NCI-H2107 (cell line): ENCODE measurements around the gene ZBTB20.

Experiments
- DNase-seq: peaks from one replicate; lab custom pipeline; 2025; lab: John Stamatoyannopoulos, UW

ZBTB20 gene

DNA sequence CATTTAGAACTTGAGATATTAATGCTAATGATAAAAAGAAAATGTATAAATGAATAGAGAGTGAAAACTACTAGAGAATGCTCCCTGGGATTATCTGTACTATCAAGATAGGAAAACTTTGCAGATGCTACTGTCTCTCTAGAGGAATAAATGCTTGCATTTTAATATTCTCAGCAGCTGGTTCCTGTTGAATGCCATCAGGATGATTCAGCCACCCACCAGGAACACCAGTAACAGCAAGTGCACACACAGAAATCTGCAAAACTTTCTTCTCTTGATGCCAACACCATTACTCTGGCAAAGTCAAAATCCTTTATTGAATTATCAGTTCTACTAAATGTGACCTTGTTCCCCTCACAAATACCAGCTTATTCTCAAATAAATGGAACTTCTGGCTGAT is 704.8 kb downstream of the ZBTB20 start:
- DNase-seq: no peak

DNA sequence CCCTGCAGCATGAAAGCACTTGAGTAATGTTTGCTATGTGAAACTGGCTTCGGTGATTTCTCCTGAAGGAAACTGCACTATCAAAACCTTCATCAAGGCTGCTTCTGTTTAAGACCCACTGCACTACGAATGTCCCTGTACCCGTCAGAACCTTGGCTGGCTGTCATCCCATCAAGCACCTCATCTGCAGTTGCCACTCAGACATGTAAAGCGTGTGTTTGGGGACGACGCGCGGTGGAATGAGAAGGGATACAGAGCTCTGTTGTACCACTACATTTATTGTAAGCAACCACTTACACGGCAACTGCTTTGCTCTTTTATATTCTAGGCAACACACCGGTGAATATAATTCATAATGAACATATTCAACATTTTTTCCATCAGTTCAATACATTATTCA is 705.7 kb downstream of the ZBTB20 start:
- no peak for DNase-seq

DNA sequence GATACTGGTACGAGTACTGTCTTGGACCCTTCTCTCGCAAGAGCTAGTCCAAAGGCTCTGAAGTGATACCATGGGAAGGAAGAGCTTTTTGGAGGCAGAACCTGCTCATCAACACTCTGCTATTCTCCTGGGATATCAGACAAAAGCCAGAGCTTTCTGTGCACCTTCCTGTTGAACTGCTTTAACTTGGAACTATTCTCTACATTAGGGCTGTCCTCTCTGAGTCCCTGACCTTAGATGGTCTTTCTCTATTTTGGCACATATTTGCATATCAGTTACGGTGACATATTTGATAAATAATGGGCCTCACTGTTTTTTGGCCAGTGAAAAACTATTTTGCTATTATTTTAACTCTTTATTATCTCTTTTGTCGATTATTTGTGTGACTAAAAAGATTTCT is 706.4 kb downstream of the ZBTB20 start:
- DNase-seq: no peak

DNA sequence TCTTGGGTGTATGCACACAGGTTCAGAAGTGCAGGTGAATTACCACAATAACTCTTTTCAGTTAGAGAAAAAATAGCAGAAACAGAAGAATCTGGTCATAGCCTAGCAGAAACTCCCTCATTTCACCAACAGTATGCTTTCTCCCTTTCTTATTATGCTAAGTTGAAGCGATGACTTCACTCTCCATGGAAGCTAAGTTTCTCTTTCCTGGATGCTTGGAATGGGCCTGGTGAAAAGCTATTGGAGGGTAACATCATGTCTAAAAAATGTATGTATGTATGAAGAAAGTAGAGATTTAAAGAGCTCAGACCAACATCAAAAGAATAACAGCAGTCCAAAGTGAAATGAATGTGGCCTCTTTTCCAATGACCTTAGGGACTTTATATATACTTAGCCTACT is 707.8 kb downstream of the ZBTB20 start:
- no peak for DNase-seq

DNA sequence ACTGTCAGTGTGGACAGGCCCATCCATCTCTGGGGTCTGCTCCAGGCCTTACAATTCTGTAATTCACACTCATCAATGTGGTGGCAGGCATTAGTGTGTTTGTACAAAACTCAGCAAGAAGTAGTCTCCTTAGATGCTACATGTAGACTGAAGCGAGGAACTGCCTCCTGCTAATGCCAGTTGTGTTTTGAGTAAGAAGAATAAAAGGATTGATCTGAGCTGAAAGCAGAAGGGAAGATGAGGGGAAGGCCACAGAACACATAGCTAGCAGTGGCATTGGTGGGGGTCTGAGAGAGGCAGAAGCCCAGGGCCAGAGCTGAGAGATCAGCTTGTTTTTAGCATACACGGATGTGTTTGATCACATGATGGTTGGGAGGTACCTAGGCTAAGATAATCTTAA is 709.2 kb downstream of the ZBTB20 start:
- DNase-seq: no peak

DNA sequence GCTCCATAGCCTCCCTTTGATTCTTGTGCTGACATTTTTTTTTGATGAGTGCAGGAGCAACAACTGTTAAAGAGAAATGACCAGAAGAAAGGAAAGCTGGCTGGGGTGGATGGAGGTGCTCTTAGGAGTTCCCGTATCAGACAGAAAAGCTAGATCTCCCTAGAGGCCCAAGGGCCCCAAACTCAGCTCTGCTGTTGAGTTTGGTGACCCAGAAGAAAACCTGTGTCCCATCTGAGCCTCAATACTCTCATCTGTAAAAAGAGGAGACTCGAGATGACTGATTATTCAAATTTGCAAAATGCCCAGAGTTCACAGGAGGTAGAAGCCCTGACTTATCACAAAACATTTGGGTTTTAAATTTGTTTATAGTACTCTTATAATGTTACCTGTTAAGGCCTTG is 710.9 kb downstream of the ZBTB20 start:
- no peak for DNase-seq

DNA sequence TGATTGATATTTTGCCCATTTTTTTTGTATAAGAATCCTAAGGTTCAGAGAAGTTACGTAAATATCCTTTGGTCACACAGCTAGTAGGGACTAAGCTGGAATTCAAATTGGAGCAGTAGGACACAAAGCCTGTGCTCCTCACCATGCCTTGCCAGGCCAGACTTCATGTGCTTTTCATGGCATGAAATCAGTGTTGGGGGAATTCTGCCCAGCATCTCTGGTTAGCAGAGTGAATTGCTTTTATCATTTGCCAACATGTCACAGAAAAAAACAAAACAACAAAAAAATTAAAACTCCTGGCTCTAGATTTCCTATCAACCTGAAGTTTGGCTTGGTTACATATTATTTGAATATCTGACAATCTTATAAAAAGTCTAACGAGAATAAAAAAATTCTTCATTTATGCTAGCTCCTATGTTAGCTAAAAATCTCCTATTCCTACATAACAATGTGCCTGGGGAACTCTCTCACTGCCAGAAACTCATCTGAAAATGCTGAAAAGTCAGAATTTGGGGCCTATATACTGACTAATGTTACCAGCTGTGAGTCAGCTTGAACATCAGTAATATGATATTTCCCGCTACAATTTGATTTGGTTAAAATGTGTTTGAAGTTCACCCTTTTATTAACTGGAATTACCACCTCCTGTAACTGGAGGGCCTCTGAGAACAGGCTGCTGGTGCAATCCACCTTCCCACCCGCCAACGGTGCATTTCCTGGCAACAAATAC is 711.5 kb downstream of the ZBTB20 start:
- no peak for DNase-seq

DNA sequence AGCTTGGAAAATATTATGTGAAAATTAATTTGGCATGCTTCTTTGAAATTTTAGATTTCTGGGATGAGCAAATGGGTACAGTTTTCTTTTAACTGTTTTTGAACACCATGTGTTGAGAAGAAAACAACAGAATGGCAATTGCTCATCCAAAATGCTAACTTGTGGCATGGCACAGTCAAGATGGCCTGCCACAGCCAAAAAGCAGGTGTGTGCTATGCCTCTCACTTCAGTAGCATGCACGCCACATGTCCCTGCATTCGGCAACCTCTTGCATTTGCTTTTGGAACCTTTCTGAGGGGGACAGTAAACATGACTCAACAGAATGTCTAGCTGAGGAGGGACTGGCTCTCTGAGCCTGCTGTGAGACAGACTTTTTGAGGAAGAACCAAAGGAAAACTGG is 714.8 kb downstream of the ZBTB20 start:
- DNase-seq: no peak

DNA sequence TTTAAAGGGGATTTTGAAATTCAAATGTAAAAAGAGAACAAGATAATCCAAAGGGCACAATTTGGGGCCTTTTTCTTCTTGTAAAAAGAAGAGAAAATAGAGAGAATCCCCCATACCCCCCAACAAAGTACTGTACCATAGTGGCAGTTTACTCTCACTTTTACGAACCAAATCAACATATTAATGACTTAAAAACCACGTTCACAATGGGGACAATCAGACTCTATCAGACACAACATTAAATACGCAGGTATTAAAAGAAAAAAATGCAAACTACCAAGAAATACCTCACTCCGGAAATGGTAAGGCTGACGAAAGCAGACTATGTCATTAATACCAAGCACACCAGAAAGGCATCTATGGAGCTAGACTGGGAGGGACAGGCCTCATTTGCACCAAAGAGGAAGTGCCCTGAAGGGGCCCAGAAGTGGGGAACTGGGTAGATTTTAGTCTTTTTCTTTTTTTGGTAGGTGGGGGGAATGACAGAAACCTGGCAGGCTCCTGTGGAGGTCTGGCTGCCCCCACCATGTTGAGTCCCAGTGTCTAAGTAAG is 719.0 kb downstream of the ZBTB20 start:
- DNase-seq: no peak

DNA sequence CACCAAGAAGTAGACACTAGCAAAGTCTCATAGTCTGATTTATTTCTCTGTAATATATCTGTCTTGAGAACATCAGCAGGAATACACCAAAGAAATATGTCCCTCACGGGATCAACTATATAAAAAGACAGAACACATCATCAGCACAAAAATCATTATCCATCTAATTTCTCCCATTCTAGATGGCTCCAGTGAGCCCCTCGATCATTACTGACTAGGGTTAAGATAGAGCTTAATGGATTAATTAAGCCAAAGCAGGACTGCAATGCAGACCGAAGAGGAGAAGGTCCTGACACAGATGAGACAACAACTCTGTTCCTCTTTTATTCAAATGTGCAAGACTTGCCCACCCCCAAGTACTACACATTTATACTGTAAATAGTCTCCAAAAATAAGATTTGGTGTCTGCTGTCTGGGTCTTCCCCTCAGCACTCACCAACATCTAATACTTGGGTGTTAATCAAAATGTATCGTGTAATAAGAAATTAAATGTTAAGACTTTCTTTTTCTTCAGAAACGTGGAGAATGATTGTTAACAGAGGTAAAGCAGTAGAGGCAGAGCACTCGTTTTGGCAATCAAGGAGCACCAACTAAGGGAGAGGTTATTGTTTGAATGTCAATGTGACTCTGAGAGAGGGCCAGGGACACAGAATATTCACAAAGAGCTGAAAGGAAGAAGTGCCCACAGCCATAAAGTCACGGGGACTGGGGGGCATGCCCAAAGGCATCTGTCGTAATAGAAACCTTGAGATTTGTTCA is 719.6 kb downstream of the ZBTB20 start:
- DNase-seq: no peak

DNA sequence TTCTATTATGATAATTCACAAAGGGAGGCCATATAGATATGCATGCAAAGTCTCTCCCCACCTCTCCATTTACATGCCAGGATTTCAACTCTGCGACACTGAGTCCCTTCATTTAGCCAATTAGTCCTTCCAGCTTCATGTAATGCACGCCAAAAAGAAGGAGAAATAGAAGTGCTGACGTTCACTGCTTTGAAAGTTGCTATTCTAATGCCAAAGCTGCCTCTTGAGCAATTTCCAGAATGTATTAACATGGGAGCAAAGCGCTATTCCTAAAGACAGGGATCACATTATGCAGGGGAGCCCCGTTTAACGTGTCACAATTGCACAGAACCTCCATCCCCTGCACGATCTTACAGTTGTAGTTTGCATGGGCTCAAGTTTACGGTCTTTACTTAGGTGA is 722.8 kb downstream of the ZBTB20 start:
- DNase-seq: no peak

DNA sequence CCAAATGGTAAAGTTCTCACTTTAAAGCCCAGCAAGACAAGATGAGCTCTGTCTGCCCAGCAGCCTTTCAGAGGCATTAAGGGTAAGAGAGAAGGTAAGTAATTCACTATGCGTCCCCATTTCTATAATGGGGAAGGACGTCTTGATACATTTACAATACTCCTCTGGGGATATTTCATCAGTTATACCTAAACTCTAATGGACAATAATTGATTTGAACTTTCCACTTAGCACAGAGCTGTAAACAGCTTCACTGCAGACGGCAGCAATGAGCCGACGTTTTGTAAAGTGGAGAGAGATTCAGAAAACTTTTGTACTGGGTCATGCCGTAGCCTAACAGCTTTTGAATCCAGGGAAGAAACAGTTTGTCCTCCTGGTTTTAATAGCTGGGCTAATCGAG is 725.9 kb downstream of the ZBTB20 start:
- no peak for DNase-seq

DNA sequence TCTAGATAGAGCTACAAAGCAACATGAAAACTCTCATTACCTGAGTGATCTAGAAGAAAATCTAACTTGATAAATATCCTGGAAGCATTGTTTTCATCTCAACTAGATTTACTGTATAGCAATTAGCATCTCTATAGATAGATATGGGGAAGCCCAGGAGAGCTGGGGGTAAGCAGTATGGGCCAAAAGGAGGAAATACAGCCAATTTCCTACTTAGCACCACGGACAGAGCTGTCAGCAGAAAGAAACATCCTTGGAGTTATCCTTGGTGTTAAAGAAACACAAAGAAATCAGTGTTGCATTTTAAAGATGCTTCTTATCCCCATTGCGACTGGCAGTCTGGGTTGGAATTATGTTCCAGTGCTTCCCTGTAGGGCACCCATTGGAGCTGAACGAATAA is 727.0 kb downstream of the ZBTB20 start:
- no peak for DNase-seq

DNA sequence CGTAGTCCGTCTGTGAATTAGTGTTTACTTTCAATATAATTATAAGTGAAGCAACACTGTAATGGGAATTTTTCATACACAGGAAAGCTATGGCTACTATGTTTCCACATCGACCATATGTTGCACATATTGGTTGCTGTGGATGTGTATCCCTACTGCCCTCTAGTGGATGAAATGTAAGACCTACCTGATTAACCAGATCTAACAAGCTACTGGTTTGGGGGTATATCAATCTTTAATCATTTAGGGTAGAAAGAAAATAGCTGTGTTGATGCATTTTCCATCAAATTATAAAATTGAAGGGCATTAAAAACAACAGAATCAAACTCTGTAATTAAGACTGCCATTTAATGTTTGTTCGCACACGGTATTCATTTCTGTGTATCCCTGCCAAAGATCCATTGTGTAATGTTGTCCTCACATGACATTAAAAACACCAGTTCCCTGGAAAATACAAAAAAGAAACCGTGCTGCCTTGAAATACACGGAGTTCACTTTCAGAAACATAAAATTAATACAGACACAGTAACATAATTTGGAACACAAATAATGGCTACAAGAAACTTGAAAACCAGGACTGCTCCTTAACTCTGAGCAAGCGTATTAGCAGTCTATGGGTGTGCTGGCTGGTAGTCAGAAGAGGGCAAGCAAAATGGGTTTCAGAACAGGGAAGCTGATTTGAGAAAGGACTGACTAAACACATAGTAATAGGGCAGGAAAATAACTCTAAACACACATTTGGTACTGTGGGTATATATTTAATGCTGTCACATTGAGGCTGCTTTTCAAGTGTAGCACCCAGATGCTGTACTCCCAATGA is 728.2 kb downstream of the ZBTB20 start:
- peak; percentile 42 for DNase-seq

DNA sequence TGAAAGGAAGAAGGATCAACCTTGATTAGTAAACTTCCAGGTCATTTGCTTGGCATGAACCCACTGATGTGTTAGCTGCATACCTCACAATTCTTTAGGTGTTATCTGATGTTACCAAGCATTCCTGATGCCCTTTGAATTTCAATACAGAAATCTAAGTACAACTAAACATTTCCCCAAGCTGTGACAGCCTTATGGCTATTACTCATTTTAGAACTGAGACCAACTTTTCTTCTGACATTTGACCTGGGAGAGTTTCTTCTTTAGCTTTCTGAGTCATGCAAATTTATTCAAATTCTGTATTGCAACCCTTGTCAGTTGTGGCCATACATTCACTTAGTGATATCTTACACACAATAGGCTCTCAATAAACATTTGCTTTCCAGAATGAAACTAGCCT is 729.0 kb downstream of the ZBTB20 start:
- DNase-seq: no peak

DNA sequence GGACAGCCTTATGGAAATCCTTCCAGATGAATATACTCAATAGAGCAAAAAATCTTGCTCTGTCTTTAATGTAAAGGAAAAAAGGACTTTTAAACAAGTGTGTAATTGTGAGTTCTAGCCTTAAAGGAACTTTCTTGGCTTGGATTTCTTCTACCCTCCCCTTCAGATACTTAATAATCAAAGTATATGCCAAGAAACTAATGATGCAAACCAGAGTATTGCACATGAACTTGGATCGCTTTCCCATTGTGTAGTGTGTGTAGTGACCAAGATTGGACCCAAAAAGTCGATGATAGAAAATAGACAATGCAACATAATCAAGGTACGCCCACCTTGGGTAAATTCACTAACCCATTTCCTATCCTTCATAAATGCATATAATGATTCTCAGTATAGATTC is 729.4 kb downstream of the ZBTB20 start:
- no peak for DNase-seq

DNA sequence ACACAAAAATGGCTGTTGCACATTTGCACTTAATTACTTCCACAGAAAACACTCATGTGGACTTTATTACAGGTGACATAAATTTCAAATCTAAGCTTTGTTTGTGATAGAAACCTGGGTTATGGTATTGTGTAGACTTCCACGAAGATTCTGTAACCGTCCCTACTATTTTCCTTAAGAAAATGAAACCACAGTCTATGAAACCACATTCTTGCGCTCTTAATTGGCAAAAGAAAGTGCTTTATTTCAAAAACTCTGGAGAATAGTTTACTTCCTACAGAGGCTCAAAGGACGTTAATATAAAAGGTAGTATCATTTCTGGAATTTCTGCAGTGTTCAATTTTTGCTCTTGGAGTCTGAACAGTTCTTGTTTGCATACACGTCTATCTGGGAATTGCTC is 729.8 kb downstream of the ZBTB20 start:
- no peak for DNase-seq

DNA sequence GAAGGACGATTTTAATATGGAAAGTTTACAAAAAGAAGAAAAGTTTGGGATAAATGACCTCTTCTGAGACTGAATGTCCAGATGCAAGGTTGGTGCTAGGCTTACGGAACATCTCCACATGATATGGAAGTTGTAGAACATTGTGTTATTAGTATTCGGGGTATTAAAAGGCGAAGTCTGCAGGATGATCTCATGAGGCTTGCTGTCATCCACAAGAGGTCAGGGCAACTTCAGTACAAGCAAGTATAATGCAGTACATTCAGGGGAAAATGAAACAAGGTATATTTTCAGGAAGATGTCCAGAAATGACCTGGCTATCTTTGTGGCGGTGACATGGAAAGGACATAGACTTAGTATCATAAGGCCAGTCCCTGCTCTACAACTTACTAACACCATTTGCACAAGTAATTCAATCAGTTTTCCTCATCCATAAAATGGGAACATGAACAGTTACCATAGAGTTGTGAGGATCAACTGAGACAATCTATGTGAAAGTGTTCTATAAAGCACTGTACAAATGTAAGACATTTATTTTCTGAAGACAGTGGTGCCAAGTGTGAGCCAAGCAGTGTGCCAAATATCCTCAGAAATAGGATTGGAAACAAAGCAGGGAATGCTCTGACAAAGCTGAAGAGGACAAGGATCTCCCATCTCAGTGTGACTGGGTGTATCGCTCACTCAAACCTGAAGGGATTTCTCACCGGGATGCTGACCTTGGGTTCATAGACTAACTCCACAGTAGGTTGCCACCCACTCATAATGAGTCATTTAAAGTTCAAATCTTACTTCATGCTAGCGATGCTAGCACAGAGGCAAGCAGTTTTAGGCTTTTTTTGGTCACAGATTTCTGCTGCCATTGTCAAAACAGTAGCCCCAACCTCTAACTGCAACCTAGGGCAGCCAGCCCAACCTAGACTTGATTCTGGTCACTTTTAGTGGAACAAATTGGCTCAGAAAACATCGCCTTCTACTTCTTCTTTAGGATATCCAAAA is 735.0 kb downstream of the ZBTB20 start:
- no peak for DNase-seq

DNA sequence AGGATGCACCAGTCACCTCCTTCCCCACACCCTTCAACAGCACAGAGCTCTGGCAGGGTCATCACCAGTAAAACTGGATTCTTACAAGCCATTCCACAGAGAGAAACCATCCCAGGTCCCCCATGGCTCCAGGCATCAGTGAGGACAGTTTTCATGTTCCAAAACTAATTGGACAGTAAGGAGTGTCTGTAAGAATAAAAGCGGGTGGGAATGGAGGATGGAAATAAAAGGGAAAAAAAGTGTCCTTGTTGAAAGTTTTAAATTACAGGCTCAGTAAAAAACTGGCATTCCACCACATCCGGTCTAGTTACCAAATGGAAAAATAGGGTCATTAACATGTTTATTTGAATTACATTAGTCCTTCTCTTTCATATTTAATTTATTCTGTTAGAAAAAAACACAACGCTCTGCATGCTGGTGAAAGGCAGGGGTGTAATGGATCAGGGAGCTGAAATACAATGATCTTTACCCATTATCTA is 735.9 kb downstream of the ZBTB20 start:
- no peak for DNase-seq

DNA sequence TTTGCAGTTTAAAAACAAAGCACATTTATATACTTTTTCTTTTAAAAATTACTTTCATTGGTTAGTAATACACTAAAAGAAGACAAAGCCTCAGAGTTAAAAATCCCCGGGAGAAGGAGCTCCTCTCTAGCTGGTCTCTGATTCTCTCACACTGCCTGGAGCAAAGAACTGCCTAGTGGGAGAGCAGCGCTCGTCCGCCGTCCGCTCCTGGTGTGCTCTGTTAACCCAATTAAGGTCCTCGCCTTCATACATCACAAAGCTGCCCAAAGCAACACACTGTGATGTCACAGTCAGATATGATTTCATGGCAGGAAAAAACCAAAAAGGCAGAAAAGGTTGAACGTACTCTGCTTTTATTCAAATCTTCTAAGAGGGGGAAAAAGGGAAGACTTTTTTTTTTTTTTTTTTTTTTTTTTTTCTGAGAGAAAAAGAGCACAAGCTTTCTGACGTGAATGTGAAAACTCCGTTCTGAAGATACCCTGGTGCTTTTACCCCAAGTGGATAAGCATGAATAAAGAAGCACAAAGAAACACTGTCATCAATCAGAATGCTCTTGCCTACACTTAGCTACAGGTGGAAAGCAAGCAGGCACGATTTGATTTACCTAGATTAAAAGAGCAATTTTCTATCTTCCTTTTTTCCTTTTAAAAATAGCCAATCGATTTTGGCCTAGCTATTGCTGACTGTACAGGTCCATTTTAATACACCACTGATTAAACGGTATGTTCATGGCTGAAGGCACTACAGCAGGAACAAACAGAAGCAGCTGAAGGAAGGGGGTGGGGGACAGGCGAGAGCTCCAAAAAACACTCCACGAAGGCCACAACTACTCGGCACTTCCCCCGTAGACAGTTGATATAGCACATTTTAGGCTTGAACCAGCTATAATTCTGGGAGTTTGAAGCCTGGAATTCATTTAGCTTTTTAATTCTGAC is 738.1 kb downstream of the ZBTB20 start:
- DNase-seq: peak; percentile 64
